H9 (cell line): ENCODE data around the gene SYNPO2. TPM values are rescaled to one million over a fixed set of nuclear protein-coding genes. Genes with fewer than 3 reads are reported as not detected.

Experiments
- DNase-seq: peaks from one replicate; pipeline ENCODE4 v3.0.0-alpha.2; 2017
- H2AFZ ChIP-seq: one replicate; pipeline ENCODE4 v1.6.1; 2013; ENCODE audit warnings: mild to moderate bottlenecking, low read length, control low read depth, moderate library complexity
- H2AK5ac ChIP-seq: 2 replicates; pipeline ENCODE4 v1.6.1; 2013; ENCODE audit warnings: low read length, control low read depth, mixed read lengths; ENCODE audit not compliant: insufficient read length
- H2BK120ac ChIP-seq: one replicate; pipeline ENCODE4 v1.6.1; 2013; ENCODE audit warnings: low read depth, mild to moderate bottlenecking, low read length, control low read depth, inconsistent platforms; ENCODE audit not compliant: poor library complexity, severe bottlenecking
- H2BK12ac ChIP-seq: 2 replicates; pipeline ENCODE4 v1.6.1; 2013; ENCODE audit warnings: low read length, control low read depth, mixed read lengths, low read depth; ENCODE audit not compliant: insufficient read length
- H2BK15ac ChIP-seq: 2 replicates; pipeline ENCODE4 v1.6.1; 2013; ENCODE audit warnings: low read depth, low read length, control low read depth
- H2BK20ac ChIP-seq: one replicate; pipeline ENCODE4 v1.6.1; 2013; ENCODE audit warnings: low read depth, mild to moderate bottlenecking, low read length, control low read depth, inconsistent platforms; ENCODE audit not compliant: poor library complexity, severe bottlenecking
- H2BK5ac ChIP-seq: 2 replicates; pipeline ENCODE4 v1.6.1; 2013; ENCODE audit warnings: low read length, control low read depth, mixed read lengths; ENCODE audit not compliant: insufficient read length
- H3K14ac ChIP-seq: 2 replicates; pipeline ENCODE4 v1.6.1; 2013; ENCODE audit warnings: low read length, control low read depth; ENCODE audit not compliant: insufficient read depth
- H3K18ac ChIP-seq: 2 replicates; pipeline ENCODE4 v1.6.1; 2013; ENCODE audit warnings: low read depth, mild to moderate bottlenecking, mixed read lengths, low read length, control low read depth; ENCODE audit not compliant: insufficient read length
- H3K23ac ChIP-seq: 2 replicates; pipeline ENCODE4 v1.6.1; 2013; ENCODE audit warnings: low read length, control low read depth, mixed read lengths, low read depth; ENCODE audit not compliant: insufficient read length
- H3K23me2 ChIP-seq: 2 replicates; pipeline ENCODE4 v1.6.1; 2013; ENCODE audit warnings: low read depth, mild to moderate bottlenecking, mixed read lengths, low read length, control low read depth; ENCODE audit not compliant: insufficient read length, poor library complexity, severe bottlenecking
- H3K27ac ChIP-seq: 2 replicates; pipeline ENCODE4 v1.5.1; 2013; ENCODE audit warnings: low read length, control low read depth, mixed read lengths, low read depth; ENCODE audit not compliant: insufficient read length
- H3K27me3 ChIP-seq: 2 replicates; pipeline ENCODE4 v1.6.1; 2013; ENCODE audit warnings: low read length, control low read depth, inconsistent platforms; ENCODE audit not compliant: insufficient read depth
- H3K4ac ChIP-seq: 2 replicates; pipeline ENCODE4 v1.6.1; 2013; ENCODE audit warnings: low read depth, mild to moderate bottlenecking, control low read depth, inconsistent platforms, low read length, moderate library complexity
- H3K4me1 ChIP-seq: 2 replicates; pipeline ENCODE4 v1.6.1; 2013; ENCODE audit warnings: low read length, control low read depth, inconsistent platforms; ENCODE audit not compliant: insufficient read depth
- H3K4me2 ChIP-seq: 2 replicates; pipeline ENCODE4 v1.6.1; 2013; ENCODE audit warnings: low read length, control low read depth, mixed read lengths; ENCODE audit not compliant: insufficient read length, insufficient read depth
- H3K56ac ChIP-seq: 2 replicates; pipeline ENCODE4 v1.6.1; 2013; ENCODE audit warnings: low read depth, mild to moderate bottlenecking, mixed read lengths, low read length, control low read depth; ENCODE audit not compliant: insufficient read length
- H3K79me1 ChIP-seq: 2 replicates; pipeline ENCODE4 v1.6.1; 2013; ENCODE audit warnings: low read depth, mild to moderate bottlenecking, moderate library complexity, low read length, control low read depth, inconsistent platforms; ENCODE audit not compliant: insufficient read depth, poor library complexity, severe bottlenecking
- H3K79me2 ChIP-seq: 2 replicates; pipeline ENCODE4 v1.6.1; 2013; ENCODE audit warnings: low read length, control low read depth, inconsistent platforms; ENCODE audit not compliant: insufficient read depth
- H3K9ac ChIP-seq: 2 replicates; pipeline ENCODE4 v1.6.1; 2013; ENCODE audit warnings: low read length, control low read depth, mixed read lengths; ENCODE audit not compliant: insufficient read length; ENCODE audit errors: extremely low read depth
- H3K9me3 ChIP-seq: one replicate; pipeline ENCODE4 v1.6.1; 2013; ENCODE audit warnings: low read depth, low read length, inconsistent platforms; ENCODE audit not compliant: control insufficient read depth
- H3T11ph ChIP-seq: one replicate; pipeline ENCODE4 v1.6.1; 2013; ENCODE audit warnings: mild to moderate bottlenecking, low read length, control low read depth, inconsistent platforms
- H4K20me1 ChIP-seq: one replicate; pipeline ENCODE4 v1.6.1; 2013; ENCODE audit not compliant: control insufficient read depth, insufficient read length, insufficient read depth
- H4K5ac ChIP-seq: 2 replicates; pipeline ENCODE4 v1.6.1; 2013; ENCODE audit warnings: low read depth, mild to moderate bottlenecking, mixed read lengths, low read length, control low read depth; ENCODE audit not compliant: insufficient read length
- H4K8ac ChIP-seq: replicated peaks from 2 replicates; pipeline ENCODE4 v1.6.1; 2013; ENCODE audit warnings: low read length, control low read depth, mixed read lengths, low read depth; ENCODE audit not compliant: insufficient read length
- H4K91ac ChIP-seq: 2 replicates; pipeline ENCODE4 v1.6.1; 2013; ENCODE audit warnings: low read depth, mild to moderate bottlenecking, moderate library complexity, mixed read lengths, low read length, control low read depth; ENCODE audit not compliant: insufficient read length
- H3K27ac Mint-ChIP-seq, 3 experiments: 2 replicates in 2 of 3; 3 replicates in 1 of 3; pipeline ENCODE4 v1.8.0; 2020 to 2021; ENCODE audit warnings: mixed read lengths in 3 of 3, mild to moderate bottlenecking in 1 of 3, moderate library complexity in 1 of 3
- H3K27me3 Mint-ChIP-seq: 2 replicates; pipeline ENCODE4 v1.8.0; 2021; ENCODE audit warnings: low read depth, mild to moderate bottlenecking, moderate library complexity, mixed read lengths
- H3K36me3 Mint-ChIP-seq, 3 experiments: 2 replicates in 2 of 3; 3 replicates in 1 of 3; pipeline ENCODE4 v1.8.0; 2020 to 2021; ENCODE audit warnings: low read depth in 3 of 3, mixed read lengths in 3 of 3; ENCODE audit not compliant: insufficient read depth in 1 of 3
- H3K4me1 Mint-ChIP-seq, 2 experiments: 2 replicates each; pipeline ENCODE4 v1.8.0; 2020; ENCODE audit warnings: mixed read lengths in 2 of 2
- H3K4me3 Mint-ChIP-seq, 2 experiments: 2 replicates in 1 of 2; 3 replicates in 1 of 2; pipeline ENCODE4 v1.8.0; 2020 to 2021; ENCODE audit warnings: mild to moderate bottlenecking in 2 of 2, mixed read lengths in 2 of 2, moderate library complexity in 1 of 2
- H3K9me3 Mint-ChIP-seq, 2 experiments: 2 replicates in 1 of 2; 3 replicates in 1 of 2; pipeline ENCODE4 v1.8.0; 2020; ENCODE audit warnings: mild to moderate bottlenecking in 2 of 2, mixed read lengths in 2 of 2, moderate library complexity in 1 of 2
- CTCF ChIP-seq: fragments of 200-600 bp; sonication (generic); conservative IDR thresholded peaks from 3 replicates; pipeline ENCODE4 v1.8.0; 2021; ENCODE audit warnings: antibody characterized with exemption, mild to moderate bottlenecking
- whole genome bisulfite sequencing: extraction: QIAGEN DNeasy Blood & Tissue Kit; methylation state at CpG from one replicate; pipeline ENCODE4 v1.1.7; 2013; ENCODE audit warnings: missing lambda C conversion rate, low lambda C conversion rate, mixed read lengths; ENCODE audit not compliant: insufficient read length; ENCODE audit errors: extremely low coverage; 5-methylcytosine and 5-hydroxymethylcytosine counted together
- total RNA-seq: library from RNA; stranded (reverse); gene quantifications from 2 replicates; pipeline ENCODE4 v1.2.1, GENCODE V29; 2021

The SYNPO2 gene
- total RNA-seq, 1 experiment from 2014 or later = 1.1 TPM

GRCh38 chr4:119038116-119038841, 149.6 kb downstream of the SYNPO2 start:
- Histone ChIP-seq H3K18ac (no peak overlapping the region), H2BK120ac (no peak overlapping the region), H3K27me3 (no peaks in the 10 kb centered on the region), H3K4me1 (peaks cover 11% of the 10 kb centered on the region), H3K79me1 (no peaks in the 10 kb centered on the region), H4K91ac (no peak overlapping the region), H2AFZ (no peak overlapping the region), H4K8ac (no peak overlapping the region), H4K20me1 (no peaks in the 10 kb centered on the region), H3T11ph (no peak overlapping the region), H2AK5ac (no peak overlapping the region), H3K4me2 (no peak overlapping the region), H2BK12ac (no peak overlapping the region), H2BK15ac (no peak overlapping the region), H2BK20ac (no peak overlapping the region), H3K79me2 (no peaks in the 10 kb centered on the region), H3K56ac (no peak overlapping the region), H4K5ac (no peak overlapping the region), H3K14ac (no peak overlapping the region), H3K23me2 (no peaks in the 10 kb centered on the region), H3K9me3 (no peaks in the 10 kb centered on the region), H3K9ac (no peak overlapping the region), H2BK5ac (no peak overlapping the region), H3K23ac (no peak overlapping the region), H3K27ac (no peak overlapping the region), H3K4ac (no peak overlapping the region)
- Mint-ChIP-seq H3K36me3 (no peaks in the 10 kb centered on the region), H3K27ac (no peak overlapping the region), H3K27me3 (no peaks in the 10 kb centered on the region), H3K4me1 (peaks cover 54 to 61% of the 10 kb centered on the region in 2 experiments), H3K9me3 (no peaks in the 10 kb centered on the region), H3K4me3 (no peak overlapping the region)
- no peak for TF ChIP-seq CTCF
- no peak for DNase-seq
- WGBS = no CpG with 5 or more reads among the region's 5 CpGs
